Loucy (cell line): Measurements from ENCODE around the gene ANKRD30B.
"Not testable (repeated sequence)": the region's sequence is repeated elsewhere in the genome, so short reads cannot be mapped to it uniquely, and the experiment has no call there.

Experiments used
- CTCF ChIP-seq: fragments of 200-600 bp; sonication (generic); conservative IDR thresholded peaks from 2 replicates; pipeline ENCODE4 v1.5.1; 2014; ENCODE audit warnings: mild to moderate bottlenecking, antibody characterized with exemption, low read length
- EZH2phosphoT487 ChIP-seq: fragments of 200-600 bp; IDR thresholded peaks from 2 replicates; pipeline ENCODE4 v1.6.1; 2018; ENCODE audit warnings: antibody characterized with exemption, mild to moderate bottlenecking, moderate library complexity, borderline replicate concordance

- TF ChIP-seq CTCF, EZH2phosphoT487: not testable (repeated sequence)
Measured at GRCh38 chr18:14858514-14858913, 110.5 kb downstream of the ANKRD30B start.
